Panc1 (cell line): ENCODE results near the gene ARHGAP20.

Experiments
- CTCF ChIP-seq: fragments of 450-650 bp; IDR thresholded peaks from 2 replicates; pipeline ENCODE4 v1.5.1; 2017; ENCODE audit warnings: mild to moderate bottlenecking
- REST ChIP-seq, 2 experiments: IDR thresholded peaks; 2 replicates each; pipeline ENCODE4 v1.6.1; 2011 to 2012; ENCODE audit warnings: low read depth in 2 of 2, control low read depth in 1 of 2, low read length in 1 of 2, mild to moderate bottlenecking in 1 of 2, moderate library complexity in 1 of 2; ENCODE audit not compliant: insufficient read depth in 1 of 2

- TF ChIP-seq CTCF: no peak
- TF ChIP-seq REST (IDR thresholded peaks at IDR 0.05; ENCODE audit: insufficient read depth in 1 of 2, low read depth in 2 of 2, low read length in 1 of 2): no peak
These were observed 167.5 kb downstream of the ARHGAP20 start for GRCh38 chr11:110544779-110545178.
